Endothelial cell (in vitro differentiated cells): ENCODE data around the gene SYCE3. TPM values are rescaled to one million over a fixed set of nuclear protein-coding genes. Genes with fewer than 3 reads are reported as not detected.

Experiments
- DNase-seq: peaks from one replicate; pipeline ENCODE4 v3.0.0; 2021; ENCODE audit warnings: low spot score
- H3K27ac Mint-ChIP-seq: one replicate; pipeline ENCODE4 v1.8.0; 2021; ENCODE audit warnings: mixed read lengths, inconsistent platforms; ENCODE audit not compliant: unreplicated experiment
- H3K27me3 Mint-ChIP-seq: one replicate; pipeline ENCODE4 v1.8.0; 2021; ENCODE audit warnings: mild to moderate bottlenecking, moderate library complexity, mixed read lengths, inconsistent platforms; ENCODE audit not compliant: unreplicated experiment
- H3K36me3 Mint-ChIP-seq: one replicate; pipeline ENCODE4 v1.8.0; 2021; ENCODE audit warnings: mild to moderate bottlenecking, low read depth, mixed read lengths, inconsistent platforms; ENCODE audit not compliant: unreplicated experiment
- H3K4me1 Mint-ChIP-seq: one replicate; pipeline ENCODE4 v1.8.0; 2021; ENCODE audit warnings: mild to moderate bottlenecking, mixed read lengths, inconsistent platforms; ENCODE audit not compliant: unreplicated experiment
- H3K4me3 Mint-ChIP-seq: one replicate; pipeline ENCODE4 v1.8.0; 2021; ENCODE audit warnings: mild to moderate bottlenecking, mixed read lengths, inconsistent platforms; ENCODE audit not compliant: unreplicated experiment
- H3K9me3 Mint-ChIP-seq: one replicate; pipeline ENCODE4 v1.8.0; 2021; ENCODE audit warnings: mixed read lengths, inconsistent platforms; ENCODE audit not compliant: unreplicated experiment
- CTCF ChIP-seq: fragments of 200-600 bp; sonication (generic); IDR thresholded peaks from one replicate; pipeline ENCODE4 v1.5.0; 2021; ENCODE audit warnings: antibody characterized with exemption; ENCODE audit not compliant: unreplicated experiment
- total RNA-seq: library from RNA; stranded (reverse); fragmentation: NEBNext Ultra II Directional; extraction: Animal tissue kit (Norgen Biotek cat#: 25700); gene quantifications from one replicate; pipeline ENCODE4 v1.2.1, GENCODE V29; 2021; ENCODE audit not compliant: unreplicated experiment

The SYCE3 gene
- total RNA-seq, 1 donor from 2014 or later: not detected

GRCh38 chr22:50587407-50587806 lies 24.7 kb upstream of the SYCE3 start:
- H3K4me3 Mint-ChIP-seq: no peak overlapping the region
- H3K36me3 Mint-ChIP-seq: peaks cover 11% of the 10 kb centered on the region
- peaks cover 7% of the 10 kb centered on the region for H3K4me1 Mint-ChIP-seq
- H3K27ac Mint-ChIP-seq: no peak overlapping the region
- TF ChIP-seq CTCF: no peak
- peaks cover 7% of the 10 kb centered on the region for H3K27me3 Mint-ChIP-seq
- DNase-seq: no peak
- H3K9me3 Mint-ChIP-seq: no peaks in the 10 kb centered on the region

DNA sequence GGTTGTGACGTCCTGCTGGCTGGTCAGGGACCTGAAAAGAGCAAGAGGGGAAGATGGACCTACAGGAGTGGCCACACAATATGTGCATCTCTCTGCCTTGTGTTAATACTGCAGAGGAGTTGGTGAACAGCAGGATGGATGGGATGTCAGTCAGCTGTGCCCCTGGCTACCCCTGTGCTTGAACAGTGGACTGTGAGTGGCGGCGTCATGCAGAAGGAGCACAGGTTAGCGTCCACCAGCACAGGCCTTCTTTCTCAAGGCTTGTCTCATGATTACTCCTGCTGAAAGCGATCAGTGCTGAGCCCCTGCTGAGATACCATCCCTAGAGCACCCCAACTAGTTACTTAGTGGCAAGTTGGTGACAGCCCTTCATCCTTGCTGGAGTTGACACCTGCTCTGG lies 23.7 kb upstream of the SYCE3 start:
- Mint-ChIP-seq H3K4me1 (peaks cover 7% of the 10 kb centered on the region), H3K9me3 (no peaks in the 10 kb centered on the region), H3K36me3 (peaks cover 11% of the 10 kb centered on the region), H3K27ac (peak overlapping the region; percentile 57), H3K4me3 (no peak overlapping the region), H3K27me3 (peaks cover 7% of the 10 kb centered on the region)
- DNase-seq: no peak
- no peak for TF ChIP-seq CTCF

- Mint-ChIP-seq H3K27me3 (peaks cover 8% of the 10 kb centered on the region), H3K36me3 (peaks cover 11% of the 10 kb centered on the region), H3K9me3 (no peaks in the 10 kb centered on the region), H3K27ac (no peak overlapping the region), H3K4me1 (peaks cover 7% of the 10 kb centered on the region), H3K4me3 (no peak overlapping the region)
- no peak for TF ChIP-seq CTCF
- DNase-seq: no peak
Measured at GRCh38 chr22:50585781-50586180, 23.1 kb upstream of the SYCE3 start.

DNA sequence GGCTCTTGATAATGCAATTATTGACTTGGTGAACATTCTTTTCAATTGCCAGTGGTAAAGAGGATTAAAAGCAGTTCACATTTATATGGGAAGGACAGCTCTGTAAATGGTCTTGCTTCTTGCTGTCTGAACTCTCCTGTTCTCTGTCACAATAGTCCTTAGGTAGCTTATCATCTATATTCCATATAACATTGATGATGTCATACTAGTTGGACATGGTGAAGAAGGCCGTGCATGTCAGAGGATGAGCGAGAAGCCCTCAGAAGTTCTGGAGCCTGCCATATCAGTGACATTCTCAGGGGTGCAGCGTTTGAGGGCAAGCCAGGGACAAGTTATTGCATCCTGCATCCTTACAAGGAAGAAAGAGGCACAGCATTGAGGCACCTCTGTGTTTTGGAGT lies 22.5 kb upstream of the SYCE3 start:
- H3K9me3 Mint-ChIP-seq: no peaks in the 10 kb centered on the region
- H3K4me1 Mint-ChIP-seq: peaks cover 7% of the 10 kb centered on the region
- peaks cover 11% of the 10 kb centered on the region for H3K36me3 Mint-ChIP-seq
- no peak overlapping the region for H3K27ac Mint-ChIP-seq
- TF ChIP-seq CTCF: no peak
- DNase-seq: no peak
- H3K27me3 Mint-ChIP-seq: peaks cover 8% of the 10 kb centered on the region
- H3K4me3 Mint-ChIP-seq: no peak overlapping the region

GRCh38 chr22:50584106-50585096 lies 21.7 kb upstream of the SYCE3 start:
- no peak for DNase-seq
- TF ChIP-seq CTCF: no peak
- peaks cover 8% of the 10 kb centered on the region for H3K27me3 Mint-ChIP-seq

More at GRCh38 chr22:50584106-50585096, 21.7 kb upstream of the SYCE3 start:
- Mint-ChIP-seq H3K36me3 (peaks cover 11% of the 10 kb centered on the region), H3K4me3 (peak overlapping the region; percentile 94), H3K27ac (no peak overlapping the region), H3K4me1 (peaks cover 7% of the 10 kb centered on the region), H3K9me3 (no peaks in the 10 kb centered on the region)
